IPS-11a (cell line): Measurements from ENCODE around the gene FASTK.

Experiments used
- H3K4me3 ChIP-seq: one replicate; pipeline ENCODE4 v1.5.1; 2013; ENCODE audit warnings: low read depth, low read length, control low read depth

FASTK gene, protein sequence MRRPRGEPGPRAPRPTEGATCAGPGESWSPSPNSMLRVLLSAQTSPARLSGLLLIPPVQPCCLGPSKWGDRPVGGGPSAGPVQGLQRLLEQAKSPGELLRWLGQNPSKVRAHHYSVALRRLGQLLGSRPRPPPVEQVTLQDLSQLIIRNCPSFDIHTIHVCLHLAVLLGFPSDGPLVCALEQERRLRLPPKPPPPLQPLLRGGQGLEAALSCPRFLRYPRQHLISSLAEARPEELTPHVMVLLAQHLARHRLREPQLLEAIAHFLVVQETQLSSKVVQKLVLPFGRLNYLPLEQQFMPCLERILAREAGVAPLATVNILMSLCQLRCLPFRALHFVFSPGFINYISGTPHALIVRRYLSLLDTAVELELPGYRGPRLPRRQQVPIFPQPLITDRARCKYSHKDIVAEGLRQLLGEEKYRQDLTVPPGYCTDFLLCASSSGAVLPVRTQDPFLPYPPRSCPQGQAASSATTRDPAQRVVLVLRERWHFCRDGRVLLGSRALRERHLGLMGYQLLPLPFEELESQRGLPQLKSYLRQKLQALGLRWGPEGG

DNA sequence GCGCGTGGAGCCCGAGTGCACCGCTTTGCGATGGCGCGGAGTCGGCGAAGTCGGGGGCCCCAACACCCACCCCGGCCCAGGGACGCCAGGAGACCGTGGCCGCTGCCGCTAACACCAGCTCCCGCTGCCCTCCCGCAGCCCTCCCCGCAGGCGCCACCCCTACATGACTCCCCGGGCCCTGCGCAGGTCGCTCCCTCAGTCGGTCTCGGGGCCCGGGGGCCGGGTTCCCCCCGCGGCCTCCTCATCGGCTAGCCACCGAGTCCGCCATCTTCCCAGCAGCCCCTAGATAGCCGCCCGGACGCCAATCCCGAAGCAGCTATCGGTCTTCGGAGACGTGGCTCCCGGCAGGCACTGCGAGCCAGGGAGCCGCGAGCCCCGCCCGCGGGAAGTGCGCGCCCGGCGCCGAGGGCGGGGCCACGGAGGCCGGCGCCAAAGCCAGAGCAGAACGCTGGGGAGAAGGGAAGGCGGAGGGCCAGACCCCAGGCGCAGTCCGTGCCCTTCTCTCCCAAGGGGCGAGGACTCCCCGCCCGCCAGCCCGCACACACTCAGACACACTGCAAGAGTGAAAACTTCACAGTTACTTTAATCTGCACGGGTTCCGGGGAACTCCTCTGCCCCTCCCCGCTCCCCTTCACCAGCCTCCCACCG, at the start of gene FASTK:
Gene FASTK (minus strand): TSS at position 288 of the 648 bp plus-strand sequence. CDS start 43 bp downstream, at position 245.
- H3K4me3 ChIP-seq = peak within 1 kb of the TSS; percentile 84

DNA sequence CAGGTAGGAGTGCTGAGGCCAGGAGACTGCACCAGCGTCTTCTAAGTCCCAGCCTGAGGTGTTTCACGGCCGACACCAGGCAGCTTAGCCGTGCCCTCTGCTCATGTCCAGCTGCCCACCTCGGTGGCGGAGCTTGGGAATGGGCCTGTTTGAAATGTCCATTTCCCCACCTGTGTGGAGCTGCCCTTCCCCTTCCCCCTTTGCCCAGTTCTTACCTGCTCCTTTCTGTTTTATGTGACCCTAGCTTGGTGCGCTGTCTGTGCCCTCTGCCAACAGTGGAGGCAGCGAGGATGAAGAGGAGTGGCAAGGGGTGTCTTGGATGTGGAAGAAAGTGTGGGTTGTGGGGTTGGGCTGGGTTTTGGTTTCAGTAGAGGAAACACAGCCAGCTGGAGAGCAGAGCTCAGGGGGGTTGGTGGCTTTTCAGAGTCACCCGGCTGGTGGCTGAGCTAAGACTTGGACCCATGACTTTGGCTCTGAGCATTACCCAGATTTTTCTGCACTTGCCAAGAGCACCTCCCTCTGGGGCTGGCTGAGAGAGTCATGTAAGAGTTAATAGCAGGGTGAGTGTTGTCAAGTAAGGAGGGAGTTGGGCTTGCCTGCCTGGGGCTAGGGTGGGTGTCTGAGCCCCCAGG, 49.5 kb upstream of the FASTK start:
- no peak overlapping the region for H3K4me3 ChIP-seq

DNA sequence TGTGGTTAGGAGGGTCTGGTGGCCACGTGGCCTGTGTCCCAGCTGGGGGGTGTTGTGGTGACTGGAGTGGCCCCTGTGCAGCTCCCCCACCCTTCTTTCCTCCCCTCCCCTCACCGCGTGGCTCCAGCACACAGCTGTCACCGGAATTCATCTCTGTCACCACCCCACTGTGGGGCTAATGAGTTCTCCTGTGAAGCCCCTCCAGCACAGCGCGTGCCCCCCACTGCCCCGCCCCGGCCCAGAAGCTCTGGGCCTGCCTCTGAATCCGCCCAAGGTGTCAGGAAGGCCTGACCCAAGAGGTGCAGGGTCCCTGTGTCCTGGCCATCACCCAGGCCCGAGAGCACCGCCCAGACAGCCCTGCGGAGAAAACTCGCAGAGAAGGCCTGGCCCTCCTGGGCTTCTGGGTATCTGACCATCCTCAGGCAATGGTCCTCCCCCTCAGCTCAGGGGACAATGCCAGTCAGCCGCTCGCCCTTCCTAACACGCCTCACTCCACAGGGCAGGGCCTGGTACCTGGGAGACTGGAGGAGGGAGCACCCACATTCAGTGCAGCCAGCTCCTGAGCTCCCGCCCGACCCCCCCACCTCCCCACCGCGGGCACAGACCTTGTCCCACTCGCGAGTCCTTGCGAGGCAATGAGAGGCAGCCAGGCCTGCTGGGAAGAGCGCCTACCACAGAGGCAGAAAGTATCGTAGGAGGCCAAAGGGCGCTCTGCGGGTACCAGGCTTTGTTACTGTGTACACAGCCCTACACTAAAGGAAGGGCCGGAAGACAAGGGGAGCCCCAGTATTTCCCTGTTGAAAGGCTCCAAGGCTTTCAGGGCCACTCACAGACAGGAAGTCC, 48.7 kb upstream of the FASTK start:
- H3K4me3 ChIP-seq = no peak overlapping the region

DNA sequence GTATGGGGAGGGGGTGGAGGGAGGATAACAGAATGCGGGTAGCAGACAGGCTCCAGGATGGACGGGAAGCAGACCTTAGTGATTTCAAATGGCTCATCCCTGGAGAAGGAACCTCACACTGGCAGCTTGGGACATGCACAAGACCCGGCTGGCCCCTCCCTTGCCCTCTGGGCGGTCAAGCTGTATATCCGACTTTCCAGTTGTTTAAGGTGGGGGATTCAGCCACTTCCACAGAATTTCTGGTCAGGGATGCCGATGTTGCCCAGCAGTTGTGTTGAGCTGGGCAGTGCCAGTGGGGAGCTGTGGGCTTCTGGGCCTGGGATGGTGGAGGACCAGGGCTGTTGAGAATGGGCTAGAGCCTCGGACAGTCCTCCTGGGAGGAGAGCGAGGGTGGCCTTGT, 48.1 kb upstream of the FASTK start:
- H3K4me3 ChIP-seq = no peak overlapping the region

DNA sequence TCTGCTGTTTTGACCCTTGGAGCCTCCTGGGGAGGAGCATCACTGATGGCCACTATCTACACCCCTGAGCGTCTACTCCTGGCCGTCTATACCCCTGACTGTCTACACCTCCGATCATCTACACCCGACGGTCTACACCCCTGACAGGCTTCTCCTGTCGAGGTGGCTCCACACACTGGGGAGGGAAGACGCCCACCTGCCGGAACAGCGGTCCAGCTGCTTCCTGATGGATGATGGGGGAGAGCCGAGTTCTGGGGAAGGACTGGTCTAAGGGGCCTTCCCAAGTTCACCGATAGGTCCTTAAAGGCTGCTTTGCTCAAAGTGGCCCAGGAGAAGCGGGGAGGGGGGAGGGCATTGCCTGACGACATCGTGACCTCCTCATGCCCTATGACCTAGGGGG, 47.5 kb upstream of the FASTK start:
- H3K4me3 ChIP-seq = no peak overlapping the region

DNA sequence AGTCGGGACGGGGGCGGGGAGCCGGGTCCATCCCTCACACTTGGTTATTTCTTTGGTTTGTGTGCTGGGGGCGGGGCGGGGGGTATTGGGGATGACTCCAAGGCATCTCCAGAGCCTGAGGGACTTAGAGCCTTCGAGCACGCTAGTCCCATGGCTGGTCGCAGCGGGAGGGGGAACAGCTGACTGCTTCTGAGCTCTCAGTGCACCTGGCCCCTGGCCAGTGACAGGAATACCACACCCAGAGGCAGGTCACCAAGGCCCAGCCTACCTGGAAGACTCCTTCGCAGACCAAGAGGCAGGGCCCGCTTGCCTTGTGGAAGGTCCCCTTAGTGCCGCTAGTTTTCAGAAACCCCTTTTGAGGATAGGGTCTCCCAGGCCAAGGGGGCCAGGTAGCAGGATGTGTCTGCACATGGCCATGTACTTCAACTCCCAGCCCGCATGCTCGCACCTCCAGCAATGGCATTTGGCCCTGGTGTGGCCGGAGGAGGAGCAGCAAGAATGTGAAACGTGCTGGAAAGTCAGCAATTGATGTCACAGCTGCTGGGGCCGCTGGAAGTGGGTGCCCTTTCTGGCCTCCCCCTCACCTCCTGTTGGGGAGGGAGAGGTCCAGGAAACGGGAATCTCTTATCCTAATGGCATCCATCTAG, 46.0 kb upstream of the FASTK start:
- peak overlapping the region; percentile 8 for H3K4me3 ChIP-seq

- H3K4me3 ChIP-seq = peak overlapping the region; percentile 54
Measured at GRCh38 chr7:151125846-151126481, 45.4 kb upstream of the FASTK start.

DNA sequence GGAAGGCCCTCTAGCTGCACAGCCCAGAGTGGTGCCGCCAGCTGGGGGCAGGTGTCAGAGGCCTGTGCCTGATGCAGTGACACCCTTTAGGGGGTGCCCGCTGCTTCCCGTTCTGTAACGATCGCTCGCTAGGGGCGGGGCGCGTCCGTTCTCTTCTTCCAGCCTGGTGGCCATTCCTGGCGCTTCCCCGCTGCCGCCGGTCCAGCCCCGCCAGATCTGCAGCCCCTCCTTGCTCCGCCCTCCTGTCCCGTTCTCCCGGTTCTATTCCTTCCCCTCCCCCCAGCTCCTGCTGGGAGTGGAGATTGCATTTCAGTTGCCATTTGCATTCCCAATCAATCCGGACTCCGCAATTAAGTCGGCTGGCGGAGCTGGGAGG, 44.8 kb upstream of the FASTK start:
- H3K4me3 ChIP-seq = peak overlapping the region; percentile 54

GRCh38 chr7:151124899-151125399, 44.3 kb upstream of the FASTK start:
- peak overlapping the region; percentile 54 for H3K4me3 ChIP-seq

DNA sequence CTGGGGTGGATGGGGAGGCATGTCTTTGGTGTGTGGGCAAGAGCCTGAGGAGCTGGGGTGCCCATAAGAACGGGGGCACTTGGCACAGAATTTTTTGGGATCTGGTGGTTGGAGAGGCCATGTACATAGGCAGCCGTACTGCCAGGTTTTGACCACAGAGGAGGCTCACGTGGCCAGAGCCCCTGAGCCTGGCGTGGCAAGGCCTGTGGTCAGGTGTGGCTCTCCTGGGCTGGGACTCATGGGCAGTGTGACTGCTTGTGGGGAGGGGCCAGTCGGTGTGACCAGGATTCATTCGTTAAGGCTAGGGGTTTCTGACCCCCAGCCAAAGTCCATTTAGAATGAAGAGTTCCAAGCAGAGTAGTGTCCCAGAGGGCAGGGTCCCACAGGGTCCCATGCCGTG, 43.9 kb upstream of the FASTK start:
- no peak overlapping the region for H3K4me3 ChIP-seq

GRCh38 chr7:151123822-151124464, 43.3 kb upstream of the FASTK start:
- no peak overlapping the region for H3K4me3 ChIP-seq

- H3K4me3 ChIP-seq = no peak overlapping the region
Measured at GRCh38 chr7:151123158-151123821, 42.7 kb upstream of the FASTK start.

DNA sequence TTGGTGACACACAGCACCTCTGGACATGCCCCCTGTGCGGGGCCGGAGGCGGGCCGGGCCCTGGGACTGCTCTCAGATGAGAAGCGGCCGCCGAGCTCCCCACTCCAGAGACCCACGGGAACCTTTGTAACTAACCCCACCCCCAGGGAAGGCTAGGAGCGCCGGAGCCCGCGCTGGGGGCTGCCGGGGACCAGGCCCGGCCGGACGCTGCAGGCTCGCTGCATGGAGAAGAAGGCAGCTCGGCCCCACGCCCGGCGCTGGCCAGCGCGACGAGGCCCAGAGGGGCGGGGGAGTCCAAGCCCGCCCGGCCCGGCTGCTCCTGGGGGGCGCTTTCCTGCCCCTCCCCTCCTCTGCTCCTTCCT, 42.2 kb upstream of the FASTK start:
- H3K4me3 ChIP-seq = no peak overlapping the region

DNA sequence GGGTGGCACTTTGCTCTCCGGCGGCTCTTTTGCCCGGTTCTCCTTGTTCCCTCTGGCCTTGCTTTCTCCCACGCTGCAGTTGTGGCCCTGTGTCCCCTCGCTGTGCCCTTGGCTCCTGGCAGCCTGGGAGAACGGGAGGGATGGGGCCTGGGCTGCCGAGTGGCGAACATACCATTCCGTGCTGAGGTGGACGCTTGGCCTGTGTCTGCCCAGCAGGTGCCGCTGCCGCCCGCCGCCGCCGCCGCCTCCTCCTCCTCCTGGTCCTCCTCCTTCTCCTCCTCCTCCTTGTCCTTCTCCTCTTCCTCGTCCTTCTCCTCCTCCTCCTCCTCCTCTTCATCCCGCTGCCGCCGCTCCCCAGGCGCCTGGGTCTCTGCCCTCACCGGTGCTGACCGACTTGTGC, 41.7 kb upstream of the FASTK start:
- H3K4me3 ChIP-seq = no peak overlapping the region

DNA sequence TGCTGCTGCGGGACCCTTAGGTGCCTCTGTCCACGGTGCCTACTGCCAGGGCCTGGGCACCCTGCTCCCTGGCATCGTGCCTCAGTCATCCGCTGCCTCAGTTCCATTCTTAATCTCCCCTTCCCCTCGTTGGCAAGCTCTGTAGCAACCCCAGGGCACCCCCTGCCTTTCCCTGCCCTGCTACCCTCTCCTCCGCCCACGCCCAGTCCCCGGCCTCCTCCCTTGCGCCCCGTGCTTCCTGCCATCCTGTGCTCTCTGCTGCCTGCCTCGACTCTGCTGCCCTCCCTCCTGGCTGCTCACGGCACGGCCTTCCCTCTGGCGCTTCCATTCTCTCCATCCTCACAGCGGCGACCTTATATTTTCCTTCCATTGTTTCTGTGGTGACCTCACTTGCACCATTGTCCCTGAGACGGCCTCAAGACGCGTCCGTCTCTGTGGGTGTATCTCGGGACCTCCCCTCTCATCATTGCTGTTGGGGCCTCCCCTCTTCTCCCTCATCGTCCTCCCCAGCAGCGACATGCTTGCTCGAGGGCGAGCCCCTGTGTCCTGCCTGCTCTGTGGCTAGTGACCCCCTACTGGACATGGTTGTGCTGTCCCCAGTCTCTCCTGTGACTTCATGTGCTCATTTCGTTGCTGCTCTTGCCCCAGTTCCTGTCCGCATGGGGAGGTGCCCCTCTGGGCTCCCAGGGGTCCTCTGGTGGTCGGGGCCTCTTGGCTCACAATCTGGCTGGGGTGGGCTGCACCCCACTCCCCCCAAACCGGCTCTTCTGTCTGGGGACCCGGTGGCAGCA, 41.0 kb upstream of the FASTK start:
- H3K4me3 ChIP-seq = no peak overlapping the region

- no peak overlapping the region for H3K4me3 ChIP-seq
Measured at GRCh38 chr7:151120896-151121295, 40.3 kb upstream of the FASTK start.

- H3K4me3 ChIP-seq = no peak overlapping the region
Measured at GRCh38 chr7:151119902-151120301, 39.3 kb upstream of the FASTK start.

- H3K4me3 ChIP-seq = no peak overlapping the region
Measured at GRCh38 chr7:151119055-151119415, 38.4 kb upstream of the FASTK start.
